Measurements from ENCODE around the gene ADAMTSL1.

ADAMTSL1 gene

DNA sequence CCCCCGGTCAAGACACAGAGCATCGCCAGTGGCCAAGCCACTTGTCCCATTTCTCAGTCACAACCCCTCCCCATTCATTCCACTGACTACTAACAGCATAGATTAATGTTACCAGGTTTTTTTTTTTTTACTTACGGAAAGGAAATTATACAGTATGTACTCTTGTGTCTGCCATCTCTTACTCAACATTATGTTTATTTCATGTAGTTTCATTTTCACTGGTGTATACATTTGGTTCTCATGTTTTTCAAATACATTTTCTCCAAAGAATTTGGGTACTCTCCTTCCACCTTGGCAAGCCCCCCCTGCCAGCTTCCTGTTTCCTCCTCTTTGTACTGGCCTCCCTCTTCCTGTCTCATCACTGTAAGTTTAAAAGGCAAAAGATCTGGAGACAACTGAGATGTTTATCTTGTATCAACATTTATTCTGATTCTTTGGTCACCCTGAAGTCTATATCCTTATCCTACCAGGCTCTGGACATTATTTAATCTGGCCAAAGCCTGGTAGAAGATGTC is 351.8 kb downstream of the ADAMTSL1 start:
- DNase-seq, result no peak

DNA sequence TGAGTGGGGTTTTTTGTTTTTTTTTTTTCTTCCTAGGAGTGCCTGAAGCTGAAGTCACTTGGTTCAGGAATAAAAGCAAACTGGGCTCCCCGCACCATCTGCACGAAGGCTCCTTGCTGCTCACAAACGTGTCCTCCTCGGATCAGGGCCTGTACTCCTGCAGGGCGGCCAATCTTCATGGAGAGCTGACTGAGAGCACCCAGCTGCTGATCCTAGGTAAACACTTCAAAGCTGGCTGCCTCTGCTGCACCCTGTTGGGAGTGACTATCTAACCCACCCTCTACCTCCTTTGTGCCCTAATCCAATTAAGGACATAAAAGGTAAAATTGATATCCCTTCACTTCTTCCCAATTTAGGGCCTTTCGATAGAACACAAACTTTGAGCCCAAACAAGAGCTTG is 352.3 kb downstream of the ADAMTSL1 start:
- peak in 1 of 2 experiments; percentile 21 for DNase-seq

DNA sequence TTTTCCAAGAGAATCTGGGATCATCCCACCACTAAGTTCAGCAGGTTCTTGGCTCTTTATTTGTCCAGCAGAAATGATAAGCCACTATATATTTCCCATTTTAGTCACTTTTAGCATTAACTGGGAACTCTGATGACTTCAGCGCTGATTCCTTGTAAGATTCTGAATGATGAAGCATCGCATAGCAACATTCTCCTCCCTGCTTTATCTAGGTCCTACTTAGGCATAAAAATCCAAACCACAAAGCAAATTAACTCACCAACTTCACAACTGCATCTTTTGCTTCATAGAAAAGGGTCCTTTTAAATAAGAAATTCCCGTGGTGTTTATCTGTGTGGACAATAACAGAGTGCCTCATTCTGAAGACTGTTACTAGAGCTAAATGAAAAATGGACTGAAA is 355.1 kb downstream of the ADAMTSL1 start:
- no peak for DNase-seq

DNA sequence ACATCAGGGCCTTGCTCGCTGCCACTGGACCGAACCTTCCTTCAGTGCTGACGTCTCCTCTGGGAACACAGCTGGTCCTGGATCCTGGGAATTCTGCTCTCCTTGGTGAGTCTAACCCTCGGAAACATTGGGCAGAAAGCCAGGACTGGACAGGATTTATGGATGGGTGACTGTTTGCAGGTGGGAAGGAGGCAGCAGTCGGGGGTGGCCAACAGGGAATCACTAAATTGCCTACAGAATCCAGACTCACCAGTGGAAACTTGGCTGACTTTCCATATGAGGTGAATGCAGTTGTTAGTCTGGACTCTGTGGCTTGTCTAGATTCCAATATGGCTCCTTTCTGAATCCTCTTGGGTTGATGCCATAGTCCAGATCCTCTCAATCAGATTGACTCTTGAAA is 355.9 kb downstream of the ADAMTSL1 start:
- peak; percentile 26 to 39 for DNase-seq

DNA sequence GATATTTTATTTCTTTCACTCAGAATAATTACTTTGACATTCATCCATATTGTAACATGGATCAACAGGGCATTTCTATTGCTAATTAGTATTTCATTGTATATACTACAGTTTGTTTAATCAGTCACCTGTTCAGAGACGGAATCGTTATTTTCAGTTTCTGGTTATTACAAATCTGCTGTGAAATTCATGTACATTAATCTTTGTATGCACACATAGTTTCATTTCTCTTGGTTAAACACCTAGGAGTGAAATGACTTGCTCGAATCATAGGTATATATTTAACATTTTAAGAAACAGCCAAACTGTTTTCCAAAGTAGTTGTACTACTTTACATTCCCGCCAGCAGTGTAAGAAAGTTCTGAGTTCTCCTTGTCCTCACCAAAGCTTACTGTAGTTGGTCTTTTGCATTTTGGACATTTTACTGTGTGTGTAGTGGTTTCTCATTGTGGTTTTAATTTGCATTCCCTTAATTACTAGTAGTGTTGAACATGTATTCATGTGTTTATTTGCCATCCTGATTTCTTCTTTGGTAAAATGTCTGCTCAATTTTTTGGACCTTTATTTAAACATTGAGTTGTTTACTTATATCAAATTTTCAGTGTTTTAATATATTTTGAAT is 360.9 kb downstream of the ADAMTSL1 start:
- no peak for DNase-seq

DNA sequence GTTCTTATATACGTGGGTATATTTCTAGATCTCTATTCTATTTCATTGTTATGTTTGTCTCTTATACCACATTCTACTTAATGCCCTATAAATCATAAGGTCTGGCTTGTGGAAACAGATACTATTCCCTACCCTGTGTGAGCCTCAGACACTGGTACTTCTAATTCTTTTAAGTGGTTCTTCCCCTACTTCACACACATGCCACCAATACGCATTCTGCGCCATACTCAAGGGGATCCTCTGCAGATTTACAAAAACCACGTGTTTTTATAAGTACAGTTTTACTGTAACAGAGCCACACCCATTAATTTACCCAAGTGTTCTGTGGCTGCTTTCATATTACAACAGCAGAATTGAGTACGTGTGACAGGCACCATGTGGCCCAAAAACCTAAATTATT is 363.4 kb downstream of the ADAMTSL1 start:
- no peak for DNase-seq

DNA sequence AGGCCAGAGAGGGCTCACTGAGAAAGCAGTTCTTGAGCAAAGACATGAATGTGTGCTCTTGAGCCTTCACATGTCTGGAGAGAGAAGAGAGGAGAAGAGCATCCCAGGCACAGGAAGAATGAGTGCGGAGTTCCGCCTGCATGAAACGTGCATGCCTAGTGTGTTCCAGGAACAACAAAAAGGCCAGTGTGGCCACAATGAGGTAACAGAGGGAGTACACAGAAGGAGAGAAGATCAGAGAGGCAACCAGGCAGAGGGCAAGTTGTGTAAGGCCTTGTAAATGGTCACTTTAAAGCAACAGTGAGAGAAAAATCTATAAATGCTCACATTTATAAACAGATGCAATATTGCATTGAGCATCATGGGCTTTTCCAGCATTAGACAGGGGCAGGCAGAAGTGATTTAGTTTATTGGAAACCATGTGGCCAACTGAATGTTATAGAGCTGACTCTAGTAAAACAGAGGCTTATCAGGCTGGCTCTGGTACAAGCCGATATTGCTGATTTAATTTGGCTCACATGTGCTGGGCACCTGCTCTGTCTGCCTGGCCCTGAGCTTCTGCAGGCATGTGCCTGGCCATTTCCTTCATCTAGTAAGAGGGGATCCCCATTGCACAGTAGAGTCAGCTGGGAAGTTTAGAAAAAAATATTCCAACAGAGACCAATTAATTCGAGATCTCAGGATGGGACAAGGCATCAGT is 373.8 kb downstream of the ADAMTSL1 start:
- no peak for DNase-seq

DNA sequence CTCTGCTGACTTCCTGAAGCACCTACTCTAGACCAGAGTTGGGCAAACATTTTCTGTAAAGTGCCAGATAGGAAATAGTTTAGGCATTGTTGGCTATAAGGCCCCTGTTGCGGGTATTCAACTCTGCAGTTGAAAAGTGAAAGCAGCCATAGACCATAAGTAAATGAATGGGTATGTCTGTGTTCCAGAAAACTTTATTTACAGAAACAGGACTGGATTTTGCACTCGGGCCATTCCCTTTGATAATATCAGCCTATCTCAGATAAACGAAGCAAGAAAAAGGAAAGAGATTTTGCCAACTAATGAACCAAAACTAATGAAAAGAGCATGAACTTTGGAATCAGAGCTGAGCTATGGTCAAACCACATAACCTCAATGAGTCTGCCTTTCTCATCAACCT is 374.7 kb downstream of the ADAMTSL1 start:
- DNase-seq, result no peak

DNA sequence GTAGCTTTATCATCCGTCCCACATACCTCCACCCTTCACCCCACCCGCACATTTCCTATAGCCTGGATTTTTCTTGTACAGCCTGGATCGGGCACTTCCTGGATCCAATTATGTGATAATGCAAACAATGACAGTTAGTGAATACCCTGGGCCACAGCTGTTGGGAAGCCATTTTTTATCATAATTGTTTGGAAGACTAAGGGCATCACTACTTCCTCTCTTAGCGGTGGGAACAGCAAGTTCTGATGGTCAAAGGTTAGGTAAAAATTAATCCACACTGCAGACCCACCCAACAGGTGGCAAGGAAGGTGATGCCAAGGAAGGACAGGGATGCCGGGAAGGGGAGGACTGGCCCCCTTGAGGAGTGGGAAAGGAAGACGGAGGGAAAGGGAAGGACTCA is 375.3 kb downstream of the ADAMTSL1 start:
- DNase-seq, result no peak

DNA sequence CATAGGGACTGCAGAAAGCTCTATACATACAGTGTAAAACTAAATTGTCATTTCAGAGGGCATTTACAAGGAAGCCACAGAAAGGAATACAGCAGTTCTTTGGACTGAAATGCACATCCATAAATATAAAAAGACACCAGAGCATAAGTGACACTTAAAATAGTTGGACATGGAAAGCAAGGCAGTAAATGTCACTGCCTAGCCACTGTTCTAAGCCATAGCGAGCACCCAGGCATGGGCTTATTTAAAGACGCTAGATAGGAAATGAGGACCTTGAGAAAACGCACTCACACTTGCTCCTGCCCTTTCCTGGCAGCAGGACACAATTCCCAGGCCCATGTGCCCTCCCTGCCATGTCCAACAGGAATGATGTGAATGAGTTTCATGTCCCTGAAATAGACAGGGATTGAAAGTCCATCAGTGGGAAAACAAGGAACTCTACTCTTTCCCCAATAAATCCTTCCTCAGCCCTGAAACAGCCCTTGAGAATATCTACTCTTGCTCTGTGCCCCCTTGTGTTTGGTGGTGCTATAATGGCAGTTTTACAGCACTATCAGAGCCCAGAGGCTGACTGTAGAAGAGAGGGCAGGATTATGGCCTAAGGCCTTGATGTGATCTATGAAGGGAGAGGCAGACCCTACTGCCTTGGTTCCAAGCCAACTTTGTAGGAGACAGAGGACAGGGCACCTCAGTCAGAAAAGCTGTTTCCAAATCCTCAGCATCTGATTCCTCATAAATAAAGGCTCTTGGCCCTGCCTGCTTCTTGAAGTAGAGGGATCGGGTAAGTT is 376.1 kb downstream of the ADAMTSL1 start:
- no peak for DNase-seq

DNA sequence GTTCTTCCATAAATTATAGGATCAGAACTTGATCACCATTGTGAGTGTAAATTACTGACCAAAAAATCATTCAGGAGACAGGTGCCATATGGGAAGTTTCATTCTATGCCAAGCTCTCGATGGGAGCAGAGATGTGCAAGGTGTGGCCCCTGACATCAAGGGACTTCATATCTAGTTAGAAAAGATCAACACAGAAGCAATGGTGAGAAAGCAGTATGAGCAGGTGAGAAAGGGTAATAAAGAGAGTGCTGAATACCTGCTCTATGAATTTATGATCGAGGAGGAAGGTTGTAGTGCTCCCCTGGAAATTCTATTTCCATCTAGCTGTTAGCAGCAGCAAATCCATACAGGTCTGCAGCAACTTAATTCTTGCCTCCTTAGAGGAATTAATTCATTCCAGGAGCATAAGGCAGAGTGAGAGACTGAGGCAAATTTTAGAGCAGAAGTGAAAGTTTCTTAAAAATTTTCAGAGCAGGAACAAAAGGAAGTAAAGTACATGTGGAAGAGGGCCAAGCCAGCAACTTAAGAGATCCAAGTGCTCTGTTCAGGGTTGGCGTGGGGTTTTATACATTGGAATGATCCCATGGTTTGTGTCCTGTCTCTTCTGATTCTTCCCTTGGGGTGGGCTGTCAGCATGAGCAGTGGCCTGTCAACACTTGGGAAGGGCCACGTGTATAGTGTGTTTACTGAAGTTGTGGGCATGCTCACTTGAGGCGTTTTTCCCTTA is 377.3 kb downstream of the ADAMTSL1 start:
- no peak for DNase-seq

DNA sequence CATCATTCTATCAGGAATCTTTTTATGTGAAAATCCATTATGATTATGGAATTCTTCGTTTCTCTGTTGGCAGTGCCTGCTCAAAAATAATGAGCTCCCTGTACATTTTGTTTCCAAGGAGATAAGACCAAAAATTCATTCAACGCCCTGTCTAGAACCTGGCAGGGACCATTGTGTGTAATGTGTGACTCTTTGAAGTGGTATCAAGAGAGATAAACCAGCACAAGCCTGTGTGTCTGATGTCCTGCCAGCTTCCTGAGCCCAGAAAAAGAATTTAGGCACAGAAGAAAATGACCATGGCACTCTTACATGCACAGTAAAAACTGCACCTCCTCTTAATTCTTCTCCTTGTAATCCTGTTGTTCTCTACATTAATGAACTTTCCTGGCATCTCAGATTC is 381.7 kb downstream of the ADAMTSL1 start:
- DNase-seq, result no peak

DNA sequence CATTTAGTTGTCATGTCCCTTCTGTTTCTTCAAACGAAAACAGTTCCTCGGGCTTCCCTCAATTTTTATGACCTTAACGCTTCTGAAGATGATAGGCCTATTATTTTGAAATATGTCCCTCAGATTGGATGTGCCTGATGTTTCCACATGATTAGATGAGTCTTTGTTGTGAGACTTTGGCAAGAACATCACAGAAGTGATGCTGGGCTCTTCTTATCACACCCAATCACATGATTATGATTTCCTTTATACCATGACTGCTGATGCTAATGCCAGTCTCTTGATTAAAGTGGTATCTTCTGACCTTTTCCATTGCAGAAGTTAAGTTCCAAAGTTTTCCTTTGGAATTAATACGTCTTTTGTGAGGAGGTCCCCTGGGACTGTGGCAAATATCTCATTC is 383.4 kb downstream of the ADAMTSL1 start:
- DNase-seq, result no peak

DNA sequence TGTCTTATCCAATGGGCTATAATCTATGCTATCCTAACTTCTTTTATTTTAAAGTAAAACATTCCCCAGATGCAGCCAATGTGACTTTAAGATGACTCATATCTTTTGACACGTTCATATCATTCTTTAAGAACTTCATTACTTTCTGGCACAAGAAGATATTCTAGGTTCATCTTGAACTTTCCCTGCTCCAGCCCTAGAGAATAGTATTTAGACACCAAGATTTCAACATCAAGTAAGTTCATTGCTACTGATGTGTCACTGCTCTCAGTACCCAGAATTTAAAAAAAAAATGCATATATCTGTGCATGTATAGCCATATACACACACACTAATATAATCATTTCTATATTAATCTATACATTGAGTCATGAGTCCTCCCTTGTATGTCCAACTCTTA is 383.8 kb downstream of the ADAMTSL1 start:
- DNase-seq, result no peak

DNA sequence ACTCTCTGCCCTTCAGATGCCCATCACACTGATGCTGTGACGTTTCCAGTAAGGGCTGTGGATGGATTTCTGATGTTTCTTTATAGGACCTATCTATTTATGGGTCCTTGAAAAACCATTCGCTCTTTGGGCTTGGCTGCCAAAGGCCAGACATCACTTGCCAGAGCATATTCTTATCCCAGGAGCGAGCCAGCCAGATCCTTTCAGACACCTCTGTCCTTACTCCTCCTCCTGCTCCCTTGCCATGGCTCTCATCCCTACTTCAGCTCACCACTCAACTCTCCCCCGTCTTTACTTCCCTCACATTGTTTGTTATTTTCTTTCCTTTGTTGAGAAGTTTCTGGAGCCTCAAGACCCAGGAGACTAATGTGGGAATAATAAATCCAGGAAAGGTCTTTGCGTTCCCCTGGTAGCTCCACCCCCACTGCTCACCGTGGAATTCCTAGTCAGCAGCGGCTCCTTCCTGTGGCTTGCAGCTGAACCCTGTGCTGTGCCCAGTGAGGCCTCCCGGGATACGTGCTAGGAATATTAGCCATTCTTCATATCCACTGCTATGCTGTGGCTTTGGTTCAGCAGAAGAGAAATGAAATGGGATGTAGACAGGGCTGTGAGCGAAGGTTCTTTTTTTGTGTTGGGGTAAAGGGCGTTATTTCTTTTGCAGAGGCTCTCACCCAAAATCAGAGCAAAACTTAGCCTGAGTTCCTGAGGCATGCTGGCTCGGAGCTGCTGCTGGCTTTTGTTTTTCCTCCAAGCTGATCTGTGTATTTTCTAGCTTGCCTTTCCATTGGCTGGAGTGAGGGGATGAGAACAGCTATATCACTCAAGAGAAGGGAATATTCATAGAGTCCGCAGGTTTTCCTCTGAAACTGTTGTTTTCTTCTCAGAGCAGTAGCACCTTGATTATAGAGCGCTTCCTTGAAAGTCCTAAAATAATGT is 387.9 kb downstream of the ADAMTSL1 start:
- DNase-seq, result no peak

DNA sequence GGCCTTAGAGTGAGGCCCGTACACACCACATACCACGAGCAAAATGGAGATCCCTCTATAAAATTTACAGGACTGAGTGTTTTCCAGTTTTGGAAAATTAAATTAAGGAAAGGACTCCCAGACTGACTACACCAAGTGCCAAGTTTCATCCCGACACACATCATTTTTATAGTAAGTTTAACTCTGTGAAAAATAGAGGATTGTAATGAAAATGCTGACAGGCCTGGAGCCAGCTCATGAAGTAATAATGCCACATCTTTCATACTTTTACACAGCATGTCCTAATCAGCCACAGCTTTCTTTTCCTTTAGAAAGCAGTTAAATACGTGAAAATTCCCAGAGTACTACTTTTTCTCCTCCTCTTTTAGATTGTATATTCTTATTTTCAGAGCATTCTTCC is 389.8 kb downstream of the ADAMTSL1 start:
- no peak for DNase-seq

DNA sequence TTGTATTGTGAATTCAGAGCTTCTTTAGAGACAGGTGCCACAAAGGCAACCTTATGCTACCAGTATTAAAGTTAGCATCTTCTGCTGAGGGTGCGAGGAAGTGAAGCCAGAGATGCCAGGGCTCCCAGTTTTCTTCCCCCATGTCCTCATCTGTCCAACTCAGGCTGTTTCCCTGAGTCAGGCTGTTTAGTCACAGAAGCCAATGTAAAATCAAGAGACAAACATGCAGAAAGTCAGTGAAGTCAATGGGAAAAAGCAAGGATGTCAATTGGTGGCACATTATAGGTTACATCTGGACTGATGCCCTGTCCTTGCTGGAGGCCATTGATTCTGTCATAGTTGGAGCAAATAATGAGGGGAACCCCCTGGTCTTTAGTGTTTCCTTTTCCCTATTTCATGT is 390.6 kb downstream of the ADAMTSL1 start:
- no peak for DNase-seq

DNA sequence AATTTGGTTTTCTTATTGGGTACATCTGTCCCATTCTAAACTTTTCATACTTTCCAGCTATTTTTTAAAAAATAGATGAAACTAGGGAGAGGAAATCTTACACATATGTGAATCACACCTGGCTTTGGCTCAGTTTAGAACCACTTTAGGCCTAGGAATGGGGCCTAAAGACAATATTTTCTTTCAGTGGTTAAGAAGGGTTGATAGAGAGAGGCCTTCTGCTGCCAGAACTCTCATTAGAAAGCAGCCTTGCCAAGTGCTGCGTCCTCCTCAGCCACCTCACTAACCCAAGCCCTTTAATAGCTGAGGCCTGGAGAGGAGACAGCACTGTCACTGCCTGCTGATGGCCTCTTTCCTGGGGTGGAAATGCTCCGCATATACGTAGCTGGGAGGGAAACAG is 391.6 kb downstream of the ADAMTSL1 start:
- no peak for DNase-seq

DNA sequence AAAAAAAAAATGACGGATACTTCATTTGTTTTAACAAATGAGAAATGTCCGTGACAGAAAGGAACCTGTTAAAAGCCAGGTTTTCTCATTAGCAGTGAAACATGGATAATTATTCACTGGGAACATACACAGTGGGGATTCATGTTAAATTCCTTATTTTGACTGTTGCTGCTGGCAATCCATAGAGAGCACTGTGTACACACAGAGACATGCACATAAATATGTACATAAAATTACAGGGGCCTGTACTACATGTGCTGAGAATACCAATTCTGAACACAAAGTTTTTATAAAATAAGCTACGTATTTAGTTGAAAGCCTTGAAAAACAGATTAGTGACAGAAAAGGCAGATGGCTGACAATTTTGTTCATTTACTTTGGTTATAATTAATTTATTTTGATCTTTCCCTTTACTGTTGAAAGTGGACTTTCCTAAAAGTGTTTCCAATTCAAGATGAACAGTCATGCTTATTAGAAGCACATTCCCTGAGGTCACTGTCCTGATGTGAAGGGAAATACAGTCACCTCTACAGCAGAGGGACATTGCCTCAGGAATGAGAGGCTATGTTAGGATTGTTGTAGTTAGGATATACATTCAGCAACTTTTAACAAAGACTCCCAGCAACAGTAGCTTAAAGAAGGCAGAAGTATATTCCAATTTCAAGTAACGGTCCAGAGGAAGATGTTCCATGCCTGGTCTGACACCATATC is 392.3 kb downstream of the ADAMTSL1 start:
- DNase-seq, result no peak

DNA sequence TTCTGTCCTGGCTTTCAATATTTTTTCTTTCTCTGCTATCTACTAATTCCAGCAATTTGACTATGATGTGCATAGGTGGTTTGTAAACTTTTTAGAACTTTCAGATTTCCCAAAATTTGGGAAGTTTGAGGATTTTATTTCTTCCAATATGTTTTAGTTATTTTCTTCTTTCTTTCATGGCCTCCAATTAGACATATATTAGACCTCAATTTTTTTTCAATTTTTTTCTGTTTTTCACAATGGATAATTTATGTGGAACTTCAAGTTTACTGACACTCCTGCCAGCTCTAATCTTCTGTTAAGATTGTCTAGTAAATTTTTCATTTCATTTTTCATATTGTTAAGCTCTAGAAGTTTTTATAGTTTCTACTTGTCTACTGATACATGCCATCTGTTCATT is 395.8 kb downstream of the ADAMTSL1 start:
- DNase-seq, result no peak

DNA sequence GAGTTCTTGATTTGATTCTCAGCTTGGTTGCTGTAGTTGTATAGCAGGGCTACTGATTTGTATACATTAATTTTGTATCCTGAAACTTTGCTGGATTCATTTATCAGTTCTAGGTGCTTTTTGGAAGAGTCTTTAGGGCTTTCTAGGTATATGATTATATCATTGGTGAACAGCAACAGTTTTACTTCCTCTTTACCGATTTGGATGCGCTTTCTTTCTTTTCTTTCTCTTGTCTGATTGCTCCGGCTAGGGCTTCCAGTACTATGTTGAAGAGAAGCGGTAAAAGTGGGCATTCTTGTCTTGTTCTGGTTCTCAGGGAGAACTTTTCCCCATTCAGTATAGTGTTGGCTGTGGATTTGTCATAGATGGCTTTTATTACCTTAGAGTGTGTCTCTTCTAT is 400.1 kb downstream of the ADAMTSL1 start:
- no peak for DNase-seq
